Keratinocyte (primary cell): ENCODE measurements around the gene TAL1. TPM values are rescaled to one million over a fixed set of nuclear protein-coding genes. Genes with fewer than 3 reads are reported as not detected.

ENCODE experiments used
- DNase-seq: peaks from one replicate; pipeline ENCODE4 v3.0.0-alpha.2; 2011; ENCODE audit warnings: low read depth, missing footprints, low spot score
- FAIRE-seq: peaks from 2 replicates; lab custom pipeline; 2011; peaks lifted over from hg19 to GRCh38; lab: Jason Lieb, UNC
- H2AFZ ChIP-seq: 2 replicates; pipeline ENCODE4 v1.6.0; 2012; ENCODE audit warnings: low read length, control low read depth, inconsistent platforms; ENCODE audit not compliant: control insufficient read depth
- H3K27ac ChIP-seq: 2 replicates; pipeline ENCODE4 v1.5.1; 2011; ENCODE audit warnings: low read length; ENCODE audit not compliant: control insufficient read depth, insufficient read depth
- H3K27me3 ChIP-seq: 3 replicates; pipeline ENCODE4 v1.6.0; 2011; ENCODE audit warnings: low read length; ENCODE audit not compliant: control insufficient read depth, insufficient read depth; ENCODE audit errors: extremely low read depth
- H3K36me3 ChIP-seq, 2 experiments: 2 replicates in 1 of 2; 3 replicates in 1 of 2; pipeline ENCODE4 v1.5.1; 2011; ENCODE audit warnings: low read length in 2 of 2, mild to moderate bottlenecking in 1 of 2; ENCODE audit not compliant: control insufficient read depth in 2 of 2, insufficient read depth in 2 of 2; ENCODE audit errors: extremely low read depth in 1 of 2
- H3K4me1 ChIP-seq: 3 replicates; pipeline ENCODE4 v1.5.1; 2011; ENCODE audit warnings: low read length; ENCODE audit not compliant: control insufficient read depth, insufficient read depth; ENCODE audit errors: extremely low read depth
- H3K4me2 ChIP-seq: 3 replicates; pipeline ENCODE4 v1.6.0; 2011; ENCODE audit warnings: low read depth, low read length; ENCODE audit not compliant: control insufficient read depth, insufficient read depth; ENCODE audit errors: extremely low read depth
- H3K4me3 ChIP-seq, 3 experiments: fragments of 200-600 bp in 1 of 3; sonication (generic) in 1 of 3; 2 replicates in 2 of 3; 3 replicates in 1 of 3; pipeline ENCODE4 v1.5.1; 2011 to 2016; ENCODE audit warnings: low read length in 3 of 3, mild to moderate bottlenecking in 3 of 3, control low read depth in 2 of 3, inconsistent platforms in 1 of 3, low read depth in 1 of 3, mixed read lengths in 1 of 3, mixed run types in 1 of 3, moderate library complexity in 1 of 3; ENCODE audit not compliant: control insufficient read depth in 2 of 3, insufficient read depth in 2 of 3; ENCODE audit errors: extremely low read depth in 1 of 3
- H3K79me2 ChIP-seq: 2 replicates; pipeline ENCODE4 v1.6.0; 2012; ENCODE audit warnings: low read length; ENCODE audit not compliant: control insufficient read depth, insufficient read depth
- H3K9ac ChIP-seq: 3 replicates; pipeline ENCODE4 v1.6.0; 2011; ENCODE audit warnings: low read length; ENCODE audit not compliant: control insufficient read depth, insufficient read depth; ENCODE audit errors: extremely low read depth
- H3K9me1 ChIP-seq: 3 replicates; pipeline ENCODE4 v1.6.0; 2011; ENCODE audit warnings: low read length; ENCODE audit not compliant: control insufficient read depth, insufficient read depth; ENCODE audit errors: extremely low read depth
- H3K9me3 ChIP-seq: 2 replicates; pipeline ENCODE4 v1.5.1; 2012; ENCODE audit warnings: low read depth, low read length; ENCODE audit not compliant: control insufficient read depth
- H4K20me1 ChIP-seq: 3 replicates; pipeline ENCODE4 v1.6.0; 2011; ENCODE audit warnings: low read length; ENCODE audit not compliant: control insufficient read depth, insufficient read depth; ENCODE audit errors: extremely low read depth
- CTCF ChIP-seq, 3 experiments: IDR thresholded peaks in 1 of 3; conservative IDR thresholded peaks in 1 of 3; optimal IDR thresholded peaks in 1 of 3; 2 replicates in 2 of 3; 3 replicates in 1 of 3; pipeline versions ENCODE3 to v1.5.1; 2011; ENCODE audit warnings: low read length in 3 of 3, mild to moderate bottlenecking in 3 of 3, moderate library complexity in 2 of 3, control low read depth in 1 of 3, inconsistent platforms in 1 of 3; ENCODE audit not compliant: insufficient read depth in 2 of 3; ENCODE audit errors: extremely low read depth in 1 of 3
- EZH2 ChIP-seq: IDR thresholded peaks from one replicate; pipeline ENCODE4 v1.6.1; 2012; ENCODE audit warnings: inconsistent platforms, mild to moderate bottlenecking, low read length, moderate library complexity
- dilution Hi-C: fragments of 300-500 bp; cut with MboI; formaldehyde crosslinking; loops from one replicate; pipeline ENCODE4 v1.7.0; 2020; ENCODE audit warnings: low sequenced_read_pairs; ENCODE audit not compliant: extremely low pct_ligation_motif_present
- polyA plus RNA-seq, 5 experiments: library from polyadenylated mRNA; depleted of rRNA in 3 of 5; stranded (reverse) in 3 of 5; stranded (forward) in 1 of 5; unstranded in 1 of 5; fragments of >200 nt; gene quantifications; 1 replicate in 1 of 5; 2 replicates in 3 of 5; 3 replicates in 1 of 5; pipeline versions ENCODE4 v1.2.1 to v1.2.3, GENCODE V29; 2011 to 2012; ENCODE audit warnings: missing spikeins in 2 of 5, low read depth in 1 of 5, low replicate concordance in 1 of 5

TAL1 gene
- polyA plus RNA-seq, 1 donor (not counting 4 experiments of a cell fraction or from before 2014, with no cell fraction given) = not detected

DNA sequence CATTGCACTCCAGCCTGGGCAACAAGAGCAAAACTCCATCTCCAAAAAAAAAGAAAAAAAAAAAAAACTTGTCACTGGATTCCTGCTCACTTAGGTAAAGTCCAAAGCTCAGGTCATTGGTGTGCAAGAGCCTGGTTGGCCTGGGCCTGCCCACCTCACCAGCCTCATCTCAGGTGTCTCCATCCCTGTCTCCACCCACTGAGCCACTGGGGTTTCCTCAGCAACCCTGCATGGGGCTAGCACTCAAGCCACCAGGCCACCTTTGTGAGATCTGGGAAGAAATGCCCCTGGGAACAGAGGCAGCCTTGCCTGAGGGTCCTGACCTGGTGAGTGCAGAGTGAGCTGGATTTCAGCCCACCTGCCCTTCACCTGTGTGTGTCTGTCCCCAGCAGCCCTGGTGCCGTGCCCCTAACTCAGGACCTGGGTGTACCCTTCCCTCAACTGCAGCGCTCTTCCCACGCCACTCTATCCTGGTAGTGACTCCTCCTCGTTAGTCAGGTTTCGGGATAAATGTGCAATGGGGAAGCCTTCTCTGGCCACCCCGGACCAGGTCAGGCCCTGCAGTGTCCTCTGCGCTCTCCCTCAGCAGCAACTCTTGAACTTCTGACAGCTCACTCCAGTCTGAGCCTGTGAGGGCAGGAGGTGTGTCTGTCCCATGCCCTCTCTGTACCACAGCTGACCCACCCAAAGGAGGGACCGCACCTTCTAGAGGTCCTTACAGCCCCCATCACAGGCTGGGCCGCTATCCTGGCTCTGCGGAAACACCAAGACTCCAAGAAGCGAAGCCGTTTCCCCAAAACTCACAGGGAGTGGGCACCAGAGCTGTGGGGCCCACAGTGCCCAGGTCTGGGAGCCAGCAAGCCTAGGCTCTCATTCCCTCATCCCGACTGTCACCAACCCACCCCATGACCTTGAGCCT, 45.5 kb downstream of the TAL1 start:
- no peaks in the 10 kb centered on the region for H4K20me1 ChIP-seq
- DNase-seq = no peak
- no peak overlapping the region for H2AFZ ChIP-seq
- no peaks in the 10 kb centered on the region for H3K9me3 ChIP-seq
- no peak for FAIRE-seq
- H3K4me2 ChIP-seq = no peak overlapping the region
- H3K9me1 ChIP-seq = no peaks in the 10 kb centered on the region
- no peak overlapping the region for H3K4me3 ChIP-seq
- no peak for TF ChIP-seq CTCF (optimal IDR thresholded peaks at IDR 0.05 in 1 of 3, IDR thresholded peaks at IDR 0.05 in 1 of 3, conservative IDR thresholded peaks at IDR 0.05 in 1 of 3; ENCODE audit: extremely low read depth in 1 of 3, insufficient read depth in 2 of 3, low read length in 3 of 3)
- TF ChIP-seq EZH2 = no peak
- dilution Hi-C loops = no loop called here
- H3K4me1 ChIP-seq = peaks cover 18% of the 10 kb centered on the region
- H3K9ac ChIP-seq = no peak overlapping the region
- no peaks in the 10 kb centered on the region for H3K79me2 ChIP-seq
- no peaks in the 10 kb centered on the region for H3K27me3 ChIP-seq
- no peaks in the 10 kb centered on the region for H3K36me3 ChIP-seq
- H3K27ac ChIP-seq = no peak overlapping the region

- TF ChIP-seq EZH2 (no peak), CTCF (optimal IDR thresholded peaks at IDR 0.05 in 1 of 3, IDR thresholded peaks at IDR 0.05 in 1 of 3, conservative IDR thresholded peaks at IDR 0.05 in 1 of 3; ENCODE audit: extremely low read depth in 1 of 3, insufficient read depth in 2 of 3, low read length in 3 of 3) (no peak)
- no peaks in the 10 kb centered on the region for H3K36me3 ChIP-seq
- no peak overlapping the region for H3K4me2 ChIP-seq
- no peaks in the 10 kb centered on the region for H4K20me1 ChIP-seq
- dilution Hi-C loops = no loop called here
- no peak overlapping the region for H3K27ac ChIP-seq
- H2AFZ ChIP-seq = no peak overlapping the region
- H3K4me1 ChIP-seq = peaks cover 4% of the 10 kb centered on the region
- H3K9ac ChIP-seq = no peak overlapping the region
- H3K4me3 ChIP-seq = no peak overlapping the region
- DNase-seq (no peak), FAIRE-seq (no peak)
- no peaks in the 10 kb centered on the region for H3K9me3 ChIP-seq
- H3K9me1 ChIP-seq = no peaks in the 10 kb centered on the region
- no peaks in the 10 kb centered on the region for H3K27me3 ChIP-seq
- no peaks in the 10 kb centered on the region for H3K79me2 ChIP-seq
Measured at GRCh38 chr1:47184822-47185677, 47.0 kb downstream of the TAL1 start.
